ENCODE measurements around the gene OR5C1.
"Not testable (repeated sequence)": the region's sequence is repeated elsewhere in the genome, so short reads cannot be mapped to it uniquely, and the experiment has no call there.

The OR5C1 gene

DNA sequence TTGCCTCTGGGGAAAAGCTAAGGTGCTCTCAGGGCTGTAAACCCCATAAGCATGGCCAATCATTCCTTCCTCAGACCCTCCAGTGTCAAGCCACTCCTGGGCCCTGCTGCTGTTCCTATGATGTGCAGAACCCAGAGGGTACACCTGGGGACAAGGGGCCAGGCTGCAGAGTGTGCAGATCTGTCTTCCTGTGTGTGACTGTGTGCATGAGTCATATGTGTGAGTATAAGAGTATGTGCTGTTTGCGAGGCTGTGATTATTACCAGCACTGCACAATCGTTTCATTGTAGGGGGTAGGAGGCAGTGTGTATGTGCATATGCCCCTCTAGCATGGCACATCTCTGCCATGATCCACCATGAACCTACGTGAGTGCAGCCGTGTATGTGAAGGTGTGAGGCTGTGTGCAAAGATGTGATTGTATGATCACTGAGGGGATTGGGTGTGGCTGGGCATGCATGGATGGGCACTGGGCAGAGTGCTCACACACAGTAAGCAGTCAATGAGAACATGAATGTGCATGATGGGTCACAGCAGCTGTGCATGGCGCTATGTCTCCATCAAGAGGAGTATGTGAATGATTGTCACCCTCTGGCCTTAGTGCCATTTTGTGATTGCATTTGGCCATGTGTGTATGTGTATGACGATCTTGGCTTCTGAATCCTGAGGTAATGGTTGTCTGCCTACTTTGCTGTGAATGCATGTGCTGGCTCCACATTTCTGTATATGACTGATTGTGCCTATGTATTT lies 8.8 kb downstream of the OR5C1 start:
- H3K4me3 ChIP-seq (ENCODE audit: low read depth, low read length), result no peak overlapping the region
- DNase-seq (ENCODE audit: low read depth), result no peak
- TF ChIP-seq, protein P1, sequence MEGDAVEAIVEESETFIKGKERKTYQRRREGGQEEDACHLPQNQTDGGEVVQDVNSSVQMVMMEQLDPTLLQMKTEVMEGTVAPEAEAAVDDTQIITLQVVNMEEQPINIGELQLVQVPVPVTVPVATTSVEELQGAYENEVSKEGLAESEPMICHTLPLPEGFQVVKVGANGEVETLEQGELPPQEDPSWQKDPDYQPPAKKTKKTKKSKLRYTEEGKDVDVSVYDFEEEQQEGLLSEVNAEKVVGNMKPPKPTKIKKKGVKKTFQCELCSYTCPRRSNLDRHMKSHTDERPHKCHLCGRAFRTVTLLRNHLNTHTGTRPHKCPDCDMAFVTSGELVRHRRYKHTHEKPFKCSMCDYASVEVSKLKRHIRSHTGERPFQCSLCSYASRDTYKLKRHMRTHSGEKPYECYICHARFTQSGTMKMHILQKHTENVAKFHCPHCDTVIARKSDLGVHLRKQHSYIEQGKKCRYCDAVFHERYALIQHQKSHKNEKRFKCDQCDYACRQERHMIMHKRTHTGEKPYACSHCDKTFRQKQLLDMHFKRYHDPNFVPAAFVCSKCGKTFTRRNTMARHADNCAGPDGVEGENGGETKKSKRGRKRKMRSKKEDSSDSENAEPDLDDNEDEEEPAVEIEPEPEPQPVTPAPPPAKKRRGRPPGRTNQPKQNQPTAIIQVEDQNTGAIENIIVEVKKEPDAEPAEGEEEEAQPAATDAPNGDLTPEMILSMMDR (IDR thresholded peaks at IDR 0.05; ENCODE audit: control insufficient read depth, extremely low read depth, insufficient read depth), result no peak

DNA sequence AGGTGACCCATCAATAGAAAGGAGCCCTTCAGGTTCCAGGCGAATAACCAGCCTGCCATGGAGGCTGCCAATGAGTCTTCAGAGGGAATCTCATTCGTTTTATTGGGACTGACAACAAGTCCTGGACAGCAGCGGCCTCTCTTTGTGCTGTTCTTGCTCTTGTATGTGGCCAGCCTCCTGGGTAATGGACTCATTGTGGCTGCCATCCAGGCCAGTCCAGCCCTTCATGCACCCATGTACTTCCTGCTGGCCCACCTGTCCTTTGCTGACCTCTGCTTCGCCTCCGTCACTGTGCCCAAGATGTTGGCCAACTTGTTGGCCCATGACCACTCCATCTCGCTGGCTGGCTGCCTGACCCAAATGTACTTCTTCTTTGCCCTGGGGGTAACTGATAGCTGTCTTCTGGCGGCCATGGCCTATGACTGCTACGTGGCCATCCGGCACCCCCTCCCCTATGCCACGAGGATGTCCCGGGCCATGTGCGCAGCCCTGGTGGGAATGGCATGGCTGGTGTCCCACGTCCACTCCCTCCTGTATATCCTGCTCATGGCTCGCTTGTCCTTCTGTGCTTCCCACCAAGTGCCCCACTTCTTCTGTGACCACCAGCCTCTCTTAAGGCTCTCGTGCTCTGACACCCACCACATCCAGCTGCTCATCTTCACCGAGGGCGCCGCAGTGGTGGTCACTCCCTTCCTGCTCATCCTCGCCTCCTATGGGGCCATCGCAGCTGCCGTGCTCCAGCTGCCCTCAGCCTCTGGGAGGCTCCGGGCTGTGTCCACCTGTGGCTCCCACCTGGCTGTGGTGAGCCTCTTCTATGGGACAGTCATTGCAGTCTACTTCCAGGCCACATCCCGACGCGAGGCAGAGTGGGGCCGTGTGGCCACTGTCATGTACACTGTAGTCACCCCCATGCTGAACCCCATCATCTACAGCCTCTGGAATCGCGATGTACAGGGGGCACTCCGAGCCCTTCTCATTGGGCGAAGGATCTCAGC lies 11.6 kb downstream of the OR5C1 start, which contains the start of gene OR1K1:
OR1K1 (plus strand) TSS at position 58 of the 995 bp plus-strand sequence; CDS start at position 58, 0 bp downstream.
- DNase-seq (ENCODE audit: low read depth), result no peak
- TF ChIP-seq, protein P1 (IDR thresholded peaks at IDR 0.05; ENCODE audit: control insufficient read depth, extremely low read depth, insufficient read depth), result no peak
- no peak within 1 kb of the TSS for H3K4me3 ChIP-seq (ENCODE audit: low read depth, low read length)

DNA sequence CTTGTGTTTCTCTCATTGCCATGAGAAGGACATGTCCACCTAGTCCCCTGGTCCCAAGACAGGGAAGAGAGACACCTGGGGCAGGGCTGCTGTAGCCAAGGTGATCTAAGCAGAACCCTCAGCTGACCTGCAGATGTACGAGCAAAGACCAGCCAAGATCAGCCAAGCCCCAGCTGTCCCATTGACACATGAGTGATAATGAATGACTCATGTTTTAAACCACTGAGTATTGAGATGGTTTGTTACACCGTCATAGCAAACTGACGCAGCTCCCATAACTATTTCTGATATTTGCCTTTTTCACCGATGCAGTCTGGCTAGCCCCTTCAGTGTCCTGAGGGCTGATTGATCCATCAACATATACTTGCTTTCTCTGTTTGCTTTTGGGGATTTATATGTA lies 17.9 kb downstream of the OR5C1 start:
- DNase-seq (ENCODE audit: low read depth), result no peak
- TF ChIP-seq, protein P1 (IDR thresholded peaks at IDR 0.05; ENCODE audit: control insufficient read depth, extremely low read depth, insufficient read depth), result no peak
- H3K4me3 ChIP-seq (ENCODE audit: low read depth, low read length), result no peak overlapping the region

DNA sequence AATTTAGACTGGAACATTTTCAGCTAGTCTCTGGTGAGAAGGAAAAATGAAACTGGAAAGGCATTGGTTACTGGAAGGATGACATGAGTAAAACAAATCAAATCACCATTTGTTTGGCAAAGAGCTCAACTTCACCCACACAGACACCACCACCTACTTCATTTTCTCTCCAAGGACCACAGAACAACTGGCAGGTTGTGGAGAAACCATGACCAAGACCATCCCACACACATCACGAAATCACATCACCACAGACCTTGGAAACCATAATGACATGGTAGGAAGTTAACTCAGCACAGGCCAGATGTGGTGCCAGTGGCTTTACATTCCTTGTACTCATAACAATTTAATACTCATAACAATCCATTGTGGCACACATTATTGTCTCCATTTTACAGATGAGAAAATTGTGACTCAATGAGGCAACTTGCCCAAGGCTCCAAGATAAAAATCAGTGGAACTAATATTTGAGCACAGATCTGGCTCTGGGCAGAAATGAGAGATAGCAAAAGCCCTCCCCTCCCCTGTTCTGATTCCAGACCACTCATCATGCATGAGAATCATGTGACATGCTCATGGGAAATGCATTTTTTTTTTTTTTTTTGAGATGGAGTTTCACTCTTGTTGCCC lies 18.7 kb downstream of the OR5C1 start:
- TF ChIP-seq, protein P1 (IDR thresholded peaks at IDR 0.05; ENCODE audit: control insufficient read depth, extremely low read depth, insufficient read depth), result no peak
- no peak for DNase-seq (ENCODE audit: low read depth)
- H3K4me3 ChIP-seq (ENCODE audit: low read depth, low read length), result no peak overlapping the region

DNA sequence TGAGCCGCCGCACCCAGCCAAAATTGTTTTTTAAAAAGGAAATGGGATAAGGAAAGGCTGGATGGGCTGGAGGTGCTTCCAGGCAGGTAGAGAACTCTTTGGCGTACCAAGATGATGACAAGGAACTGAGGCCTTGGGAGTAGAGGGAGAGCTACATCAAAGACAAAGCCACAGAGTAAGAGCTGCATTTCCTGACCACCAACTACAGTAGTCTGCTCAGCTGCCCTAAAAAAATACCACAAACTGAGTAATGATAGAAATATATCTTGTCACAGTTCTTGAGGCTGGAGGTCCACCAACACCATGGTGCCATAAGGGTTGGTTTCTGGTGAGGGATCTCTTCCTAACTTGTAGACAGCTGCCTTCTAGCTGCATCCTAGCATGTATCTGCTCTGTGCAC lies 19.4 kb downstream of the OR5C1 start:
- TF ChIP-seq, protein P1 (IDR thresholded peaks at IDR 0.05; ENCODE audit: control insufficient read depth, extremely low read depth, insufficient read depth), result no peak
- no peak for DNase-seq (ENCODE audit: low read depth)
- H3K4me3 ChIP-seq (ENCODE audit: low read depth, low read length), result no peak overlapping the region

DNA sequence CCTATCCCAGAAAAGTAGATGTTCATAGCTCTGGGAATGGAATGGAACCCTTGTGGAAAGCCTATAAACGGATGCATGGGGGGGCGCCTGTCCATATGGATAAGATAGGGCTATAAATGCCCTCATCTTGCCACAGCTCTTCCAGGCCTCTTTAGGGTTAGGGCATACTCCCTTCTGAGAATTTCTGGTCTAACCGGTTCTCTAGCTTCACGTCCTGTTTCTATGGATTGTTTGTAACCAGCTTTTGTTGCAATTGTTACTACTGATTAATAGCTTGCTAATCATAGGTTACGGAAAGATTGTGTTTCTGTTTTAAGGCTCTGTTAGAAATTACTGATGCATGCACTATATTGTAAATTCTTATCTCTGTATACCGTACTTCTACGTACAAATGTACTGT lies 20.5 kb downstream of the OR5C1 start:
- H3K4me3 ChIP-seq (ENCODE audit: low read depth, low read length); DNase-seq (ENCODE audit: low read depth): not testable (repeated sequence)

Data from LNCaP clone FGC (cell line).